Natural killer cell (primary cell): ENCODE measurements around the gene PRXL2B. TPM values are rescaled to one million over a fixed set of nuclear protein-coding genes. Genes with fewer than 3 reads are reported as not detected.

Experiments
- ATAC-seq, 3 donors: fragments of 150-1000 bp in 2 of 3; fragments of 200-7000 bp in 1 of 3; cut with Tn5 transposase; 1 replicate in 1 of 3; 2 replicates in 2 of 3; pipeline ENCODE4 v1.10.0; 2021; ENCODE audit warnings: mild to moderate bottlenecking in 2 of 3, moderate library complexity in 2 of 3
- DNase-seq, 2 donors: peaks; one replicate each; pipeline versions ENCODE4 v3.0.0 to v3.0.0-alpha.2; 2013 to 2021; ENCODE audit warnings: mixed read lengths in 1 of 2
- H3K27ac ChIP-seq: one replicate; pipeline ENCODE4 v1.5.1; 2013; ENCODE audit warnings: mild to moderate bottlenecking, low read length
- H3K27me3 ChIP-seq: one replicate; pipeline ENCODE4 v1.6.1; 2013; ENCODE audit warnings: low read length; ENCODE audit not compliant: control insufficient read depth, insufficient read depth
- H3K36me3 ChIP-seq: one replicate; pipeline ENCODE4 v1.6.1; 2013; ENCODE audit warnings: low read length; ENCODE audit not compliant: control insufficient read depth, insufficient read depth
- H3K4me1 ChIP-seq: one replicate; pipeline ENCODE4 v1.6.1; 2013; ENCODE audit warnings: low read length; ENCODE audit not compliant: control insufficient read depth, insufficient read depth
- H3K4me3 ChIP-seq: one replicate; pipeline ENCODE4 v1.5.1; 2013; ENCODE audit warnings: low read length
- H3K9me3 ChIP-seq: one replicate; pipeline ENCODE4 v1.6.1; 2013; ENCODE audit warnings: low read length; ENCODE audit not compliant: control insufficient read depth, insufficient read depth
- H3K27ac Mint-ChIP-seq, 2 donors: one replicate each; pipeline ENCODE4 v1.8.0; 2022; ENCODE audit warnings: mild to moderate bottlenecking in 2 of 2, mixed read lengths in 2 of 2, moderate library complexity in 1 of 2
- H3K27me3 Mint-ChIP-seq, 2 donors: one replicate each; pipeline ENCODE4 v1.8.0; 2022; ENCODE audit warnings: low read depth in 2 of 2, mixed read lengths in 2 of 2
- H3K36me3 Mint-ChIP-seq: one replicate; pipeline ENCODE4 v1.8.0; 2022; ENCODE audit warnings: mixed read lengths
- H3K4me1 Mint-ChIP-seq, 2 donors: one replicate each; pipeline ENCODE4 v1.8.0; 2022; ENCODE audit warnings: mixed read lengths in 2 of 2
- H3K4me3 Mint-ChIP-seq: one replicate; pipeline ENCODE4 v1.8.0; 2022; ENCODE audit warnings: mild to moderate bottlenecking, moderate library complexity, mixed read lengths
- H3K9me3 Mint-ChIP-seq, 2 donors: one replicate each; pipeline ENCODE4 v1.8.0; 2022; ENCODE audit warnings: mixed read lengths in 2 of 2
- WGBS: methylation state at CpG from one replicate; pipeline ENCODE4 v1.1.7; 2013; ENCODE audit warnings: missing lambda C conversion rate; ENCODE audit not compliant: insufficient coverage; 5-methylcytosine and 5-hydroxymethylcytosine counted together
- intact Hi-C: fragments of 100-400 bp; cut with micrococcal nuclease; formaldehyde crosslinking; loops from one replicate; pipeline ENCODE4 v1.14.2; 2022
- total RNA-seq, 4 donors: library from RNA; stranded (reverse); fragments of 120-200 nt in 1 of 4; gene quantifications; one replicate each; pipeline versions ENCODE4 v1.2.3 to v1.2.4, GENCODE V29; 2013 to 2022
- TF ChIP-seq, protein P1 (sequence below): fragments of 200-600 bp; IDR thresholded peaks from one replicate; pipeline ENCODE4 v1.8.0; 2022; ENCODE audit warnings: antibody characterized with exemption

Gene PRXL2B
- total RNA-seq, 3 donors from 2014 or later (not counting 1 experiment from before 2014, with no cell fraction given) = 11.3 to 15.1 (median 11.6) TPM

DNA sequence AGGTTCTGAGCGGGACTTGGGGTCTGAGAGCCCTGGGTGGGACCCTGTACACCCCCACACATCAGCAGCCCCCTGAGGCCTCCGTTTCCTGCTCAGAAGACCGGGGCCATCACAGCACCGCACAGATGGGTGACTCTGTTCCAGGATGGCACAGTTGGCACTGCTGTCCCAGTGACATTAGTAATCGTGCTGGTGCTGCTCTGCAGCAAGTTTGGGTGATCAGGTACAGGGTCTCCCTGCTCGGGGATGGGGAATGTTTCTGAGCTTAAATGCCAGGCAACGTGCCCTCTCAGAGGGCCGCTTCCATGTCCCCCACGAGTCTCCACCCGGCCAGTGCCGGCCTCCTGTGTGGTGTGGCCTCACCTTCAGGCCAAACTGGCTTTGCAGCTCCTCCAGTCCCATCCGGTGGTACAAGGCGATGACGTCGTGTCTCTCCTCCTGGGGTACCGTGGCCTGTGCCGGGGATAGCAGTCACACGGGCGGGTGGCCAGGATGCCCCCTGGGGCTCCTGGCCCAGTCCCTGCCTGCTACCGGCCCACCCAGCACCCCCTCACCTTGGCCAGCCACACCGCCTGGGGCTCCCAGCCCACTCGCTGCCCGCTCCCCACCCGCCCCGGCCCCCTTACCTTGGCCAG lies 17.1 kb downstream of the PRXL2B start:
- Mint-ChIP-seq H3K36me3 (no peaks in the 10 kb centered on the region), H3K4me3 (no peak overlapping the region), H3K27ac (no peak overlapping the region), H3K4me1 (no peaks in the 10 kb centered on the region), H3K27me3 (peaks cover 10 to 12% of the 10 kb centered on the region in 2 donors), H3K9me3 (no peaks in the 10 kb centered on the region)
- Histone ChIP-seq H3K9me3 (no peaks in the 10 kb centered on the region), H3K27ac (no peak overlapping the region), H3K27me3 (no peaks in the 10 kb centered on the region), H3K4me3 (no peak overlapping the region), H3K36me3 (no peaks in the 10 kb centered on the region), H3K4me1 (no peaks in the 10 kb centered on the region)
- TF ChIP-seq, protein P1, sequence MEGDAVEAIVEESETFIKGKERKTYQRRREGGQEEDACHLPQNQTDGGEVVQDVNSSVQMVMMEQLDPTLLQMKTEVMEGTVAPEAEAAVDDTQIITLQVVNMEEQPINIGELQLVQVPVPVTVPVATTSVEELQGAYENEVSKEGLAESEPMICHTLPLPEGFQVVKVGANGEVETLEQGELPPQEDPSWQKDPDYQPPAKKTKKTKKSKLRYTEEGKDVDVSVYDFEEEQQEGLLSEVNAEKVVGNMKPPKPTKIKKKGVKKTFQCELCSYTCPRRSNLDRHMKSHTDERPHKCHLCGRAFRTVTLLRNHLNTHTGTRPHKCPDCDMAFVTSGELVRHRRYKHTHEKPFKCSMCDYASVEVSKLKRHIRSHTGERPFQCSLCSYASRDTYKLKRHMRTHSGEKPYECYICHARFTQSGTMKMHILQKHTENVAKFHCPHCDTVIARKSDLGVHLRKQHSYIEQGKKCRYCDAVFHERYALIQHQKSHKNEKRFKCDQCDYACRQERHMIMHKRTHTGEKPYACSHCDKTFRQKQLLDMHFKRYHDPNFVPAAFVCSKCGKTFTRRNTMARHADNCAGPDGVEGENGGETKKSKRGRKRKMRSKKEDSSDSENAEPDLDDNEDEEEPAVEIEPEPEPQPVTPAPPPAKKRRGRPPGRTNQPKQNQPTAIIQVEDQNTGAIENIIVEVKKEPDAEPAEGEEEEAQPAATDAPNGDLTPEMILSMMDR = no peak
- intact Hi-C loops = no loop called here
- no peak for ATAC-seq
- 87% methylated on average over 25 of the region's 25 CpGs for WGBS
- DNase-seq = no peak

DNA sequence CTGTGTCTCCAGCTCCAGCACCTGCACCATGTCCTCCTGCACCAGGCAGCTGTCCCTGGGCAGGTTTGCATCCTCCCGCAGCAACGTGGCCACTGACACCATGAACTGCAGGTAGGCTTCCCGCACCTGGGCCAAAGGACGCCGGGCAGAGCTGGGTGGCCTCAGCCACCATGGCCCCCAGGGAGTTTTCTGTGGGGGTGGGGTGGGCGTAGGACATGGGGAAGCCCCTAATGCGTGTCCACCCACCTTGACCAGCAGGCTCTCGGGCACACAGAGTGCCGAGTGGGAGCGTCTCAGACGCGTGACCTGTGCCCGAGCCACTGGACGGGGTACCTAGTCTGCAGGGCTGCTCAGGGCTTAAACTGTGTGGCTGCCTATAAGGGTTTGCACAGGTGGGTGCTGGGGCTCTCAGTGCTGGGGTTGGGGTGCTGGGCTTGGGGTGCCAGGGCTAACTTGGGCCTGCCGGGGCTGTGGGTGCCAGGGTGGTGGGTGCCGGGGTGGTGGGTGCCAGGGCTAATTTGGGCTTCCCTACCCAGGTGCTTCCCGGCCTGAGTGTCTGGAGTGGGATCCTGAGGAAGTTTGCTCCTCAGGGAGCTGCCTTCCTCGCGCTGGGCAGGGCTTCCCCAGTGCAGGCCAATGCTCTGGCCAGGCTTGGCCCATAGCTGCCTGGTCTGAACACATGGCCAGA lies 17.7 kb downstream of the PRXL2B start:
- intact Hi-C loops = no loop called here
- Histone ChIP-seq H3K27ac (no peak overlapping the region), H3K9me3 (no peaks in the 10 kb centered on the region), H3K36me3 (no peaks in the 10 kb centered on the region), H3K27me3 (no peaks in the 10 kb centered on the region), H3K4me3 (no peak overlapping the region), H3K4me1 (no peaks in the 10 kb centered on the region)
- Mint-ChIP-seq H3K27me3 (peaks cover 8 to 12% of the 10 kb centered on the region in 2 donors), H3K27ac (no peak overlapping the region), H3K9me3 (no peaks in the 10 kb centered on the region), H3K36me3 (no peaks in the 10 kb centered on the region), H3K4me3 (no peak overlapping the region), H3K4me1 (no peaks in the 10 kb centered on the region)
- ATAC-seq (no peak), DNase-seq (no peak)
- WGBS = 89% methylated on average over 19 of the region's 19 CpGs
- TF ChIP-seq, protein P1 = no peak

DNA sequence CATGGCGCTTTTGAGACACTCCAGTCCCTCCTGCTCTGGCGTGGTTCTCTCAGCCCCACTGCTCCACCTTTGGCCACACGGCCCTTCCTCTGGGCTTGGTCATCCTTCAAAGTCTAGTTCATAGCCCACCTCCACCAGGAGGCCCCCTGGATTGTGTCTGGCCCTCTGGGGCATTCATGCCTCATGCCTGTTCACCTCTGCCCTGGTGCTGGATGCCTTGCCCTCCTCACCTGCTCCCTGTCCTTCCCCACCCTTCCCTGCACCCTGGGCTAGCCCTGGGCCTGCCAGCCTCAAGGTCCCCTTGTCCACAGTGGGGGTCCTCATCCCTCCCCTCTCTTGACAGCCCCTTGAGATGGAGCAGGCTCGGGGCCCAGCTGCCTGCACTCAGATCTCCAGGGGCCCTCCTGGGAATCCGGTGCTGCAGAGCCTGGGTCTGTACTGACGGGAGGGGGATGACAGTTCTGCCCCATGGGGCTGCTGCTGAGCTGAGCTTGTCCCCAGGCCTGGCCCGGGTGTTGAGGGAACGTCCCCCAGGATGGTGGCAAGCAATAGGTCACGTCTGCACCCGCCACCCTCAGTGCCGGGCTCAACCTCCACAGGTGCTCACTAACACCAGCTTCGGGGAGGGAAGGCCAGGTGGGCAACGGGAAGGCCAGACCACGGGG lies 18.4 kb downstream of the PRXL2B start:
- no peak overlapping the region for H3K27ac ChIP-seq
- Mint-ChIP-seq H3K27ac (no peak overlapping the region), H3K27me3 (peaks cover 8 to 12% of the 10 kb centered on the region in 2 donors), H3K4me3 (no peak overlapping the region), H3K36me3 (no peaks in the 10 kb centered on the region), H3K4me1 (no peaks in the 10 kb centered on the region), H3K9me3 (no peaks in the 10 kb centered on the region)
- no peak overlapping the region for H3K4me3 ChIP-seq
- no peaks in the 10 kb centered on the region for H3K36me3 ChIP-seq
- ATAC-seq (no peak), DNase-seq (no peak)
- intact Hi-C loops = no loop called here
- TF ChIP-seq, protein P1 = no peak
- no peaks in the 10 kb centered on the region for H3K27me3 ChIP-seq
- WGBS = 83% methylated on average over 14 of the region's 14 CpGs
- no peaks in the 10 kb centered on the region for H3K4me1 ChIP-seq
- H3K9me3 ChIP-seq = no peaks in the 10 kb centered on the region
